GM21825 (cell line): ENCODE measurements around the gene SLC22A6.

ENCODE experiments used
- ATAC-seq: cut with Tn5 transposase; IDR thresholded peaks from one replicate; pipeline ENCODE4 v1.9.1; 2021; ENCODE audit warnings: mild to moderate bottlenecking, moderate library complexity; ENCODE audit not compliant: unreplicated experiment

Gene SLC22A6, protein sequence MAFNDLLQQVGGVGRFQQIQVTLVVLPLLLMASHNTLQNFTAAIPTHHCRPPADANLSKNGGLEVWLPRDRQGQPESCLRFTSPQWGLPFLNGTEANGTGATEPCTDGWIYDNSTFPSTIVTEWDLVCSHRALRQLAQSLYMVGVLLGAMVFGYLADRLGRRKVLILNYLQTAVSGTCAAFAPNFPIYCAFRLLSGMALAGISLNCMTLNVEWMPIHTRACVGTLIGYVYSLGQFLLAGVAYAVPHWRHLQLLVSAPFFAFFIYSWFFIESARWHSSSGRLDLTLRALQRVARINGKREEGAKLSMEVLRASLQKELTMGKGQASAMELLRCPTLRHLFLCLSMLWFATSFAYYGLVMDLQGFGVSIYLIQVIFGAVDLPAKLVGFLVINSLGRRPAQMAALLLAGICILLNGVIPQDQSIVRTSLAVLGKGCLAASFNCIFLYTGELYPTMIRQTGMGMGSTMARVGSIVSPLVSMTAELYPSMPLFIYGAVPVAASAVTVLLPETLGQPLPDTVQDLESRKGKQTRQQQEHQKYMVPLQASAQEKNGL

DNA sequence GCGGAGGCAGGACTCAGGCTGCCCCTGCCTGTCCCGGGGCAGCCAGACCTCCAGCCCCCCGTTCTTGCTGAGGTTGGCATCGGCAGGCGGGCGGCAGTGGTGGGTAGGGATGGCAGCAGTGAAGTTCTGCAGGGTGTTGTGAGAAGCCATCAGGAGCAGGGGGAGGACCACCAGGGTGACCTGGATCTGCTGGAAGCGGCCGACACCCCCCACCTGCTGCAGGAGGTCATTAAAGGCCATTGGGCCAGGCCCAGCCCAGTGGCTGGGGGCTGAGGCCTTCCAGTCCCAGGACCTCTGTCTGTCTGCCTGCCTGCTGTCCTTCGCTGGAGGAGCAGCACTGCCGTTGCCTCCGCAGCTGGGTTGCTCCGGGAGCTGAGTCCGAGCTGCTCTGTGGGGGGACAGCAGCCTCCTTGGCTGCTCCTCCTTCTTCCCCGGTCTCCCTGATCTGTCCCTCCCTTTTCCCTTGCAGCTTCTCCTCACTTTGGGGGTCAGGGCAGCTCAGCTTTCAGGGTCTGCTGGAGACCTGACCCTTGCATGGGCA is at the start of gene SLC22A6:
Gene SLC22A6 (minus strand): TSS at position 517 of the 541 bp plus-strand sequence. CDS start 277 bp downstream, at position 240.
- no peak for ATAC-seq

DNA sequence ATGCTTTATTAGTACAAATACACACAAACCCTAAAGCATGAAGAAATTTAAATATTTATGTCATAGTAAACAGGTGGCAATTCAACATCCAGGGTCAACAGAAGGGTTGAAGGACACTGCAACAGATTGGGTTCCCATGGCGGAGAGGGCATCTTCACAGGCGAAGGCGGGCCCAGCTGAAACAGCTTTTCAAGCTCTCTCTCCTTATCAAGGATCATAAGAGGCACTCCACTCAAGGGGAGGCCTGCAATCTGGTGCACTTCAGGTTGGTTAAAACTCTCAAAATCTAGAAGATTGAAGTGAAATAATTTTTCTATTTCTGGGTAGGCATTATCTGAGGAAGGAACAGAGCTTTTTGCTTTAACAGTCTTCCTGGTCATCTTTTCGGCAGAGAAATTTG is 47.7 kb upstream of the SLC22A6 start:
- no peak for ATAC-seq

DNA sequence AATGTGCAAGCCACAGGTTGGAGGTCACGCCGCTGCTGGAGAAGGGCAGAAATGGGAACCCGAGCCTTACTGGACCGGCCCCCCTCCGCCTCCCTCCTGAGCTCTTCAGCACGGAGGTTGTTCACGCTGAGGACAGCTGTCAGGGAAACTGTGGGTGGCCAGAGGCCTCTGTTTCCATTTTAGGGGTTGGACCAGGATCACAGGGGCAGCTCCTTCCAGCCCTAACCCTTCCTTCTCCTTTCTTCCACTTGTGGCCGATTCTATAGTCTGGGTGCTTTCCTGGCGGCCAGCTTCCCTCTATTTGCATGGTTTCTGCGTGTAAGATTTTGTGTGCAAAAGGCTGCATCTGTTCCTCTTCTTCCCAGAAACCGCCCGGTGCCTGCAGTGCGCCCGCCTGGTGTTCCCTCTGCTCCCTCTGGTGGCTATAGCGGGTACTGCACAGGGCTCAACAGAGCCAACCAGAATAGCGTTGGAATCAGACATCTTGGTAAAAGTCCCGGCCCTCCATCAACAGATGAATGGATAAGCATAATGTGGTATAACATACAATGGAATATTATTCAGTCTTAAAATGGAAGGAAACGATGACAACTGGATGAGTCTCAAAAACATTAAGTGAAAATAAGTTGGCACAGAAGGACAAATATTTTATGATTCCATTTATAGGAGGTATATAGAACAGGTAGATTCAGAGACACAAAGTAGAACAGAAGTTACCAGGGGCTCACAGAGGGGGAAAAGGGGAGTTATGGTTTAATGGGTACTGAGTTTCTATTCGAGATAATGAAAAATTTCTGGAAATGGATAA is 39.3 kb upstream of the SLC22A6 start:
- no peak for ATAC-seq

- no peak for ATAC-seq
Observed at GRCh38 chr11:63023222-63023814, 38.6 kb upstream of the SLC22A6 start.

GRCh38 chr11:63022441-63022840 is 37.7 kb upstream of the SLC22A6 start:
- ATAC-seq: no peak

DNA sequence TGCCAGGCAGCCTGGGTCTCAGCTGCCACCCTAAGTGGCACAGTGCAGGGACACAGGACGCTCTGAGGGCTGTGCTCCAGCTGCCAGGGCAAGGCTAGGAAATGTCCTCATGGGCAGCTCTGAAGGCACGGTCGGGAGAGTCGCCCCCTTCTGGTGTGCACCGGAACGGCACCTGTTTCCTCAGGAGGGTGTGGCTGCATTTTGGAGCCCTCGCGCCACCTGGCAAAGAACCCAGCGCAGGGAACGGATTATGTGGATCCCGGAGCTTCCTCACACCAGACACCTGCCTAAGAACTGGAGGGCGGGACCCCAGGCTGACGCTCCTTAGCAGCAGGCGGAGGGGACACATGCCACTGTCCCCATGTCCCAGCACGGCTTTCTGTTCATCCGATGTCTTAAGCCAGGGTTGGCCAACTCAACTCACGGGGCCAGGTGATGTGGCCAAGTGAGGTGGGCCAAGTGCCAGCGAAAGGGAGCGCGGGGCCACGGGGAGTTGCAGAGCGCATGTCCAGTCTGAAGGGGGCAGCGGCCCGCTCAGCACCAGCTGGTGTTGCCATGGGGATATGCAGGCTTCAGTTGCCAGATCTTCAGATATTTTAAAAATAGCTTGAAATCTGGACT is 36.0 kb upstream of the SLC22A6 start:
- no peak for ATAC-seq

GRCh38 chr11:63019506-63019905 is 34.7 kb upstream of the SLC22A6 start:
- ATAC-seq: no peak

GRCh38 chr11:63017306-63017974 is 32.7 kb upstream of the SLC22A6 start:
- no peak for ATAC-seq

- no peak for ATAC-seq
Observed at GRCh38 chr11:63015521-63016215, 30.9 kb upstream of the SLC22A6 start, which contains the start of gene SLC22A8. Gene SLC22A8, minus strand, starts transcription at chr11:63015841. Its CDS starts 883 bp downstream, at chr11:63014958.

DNA sequence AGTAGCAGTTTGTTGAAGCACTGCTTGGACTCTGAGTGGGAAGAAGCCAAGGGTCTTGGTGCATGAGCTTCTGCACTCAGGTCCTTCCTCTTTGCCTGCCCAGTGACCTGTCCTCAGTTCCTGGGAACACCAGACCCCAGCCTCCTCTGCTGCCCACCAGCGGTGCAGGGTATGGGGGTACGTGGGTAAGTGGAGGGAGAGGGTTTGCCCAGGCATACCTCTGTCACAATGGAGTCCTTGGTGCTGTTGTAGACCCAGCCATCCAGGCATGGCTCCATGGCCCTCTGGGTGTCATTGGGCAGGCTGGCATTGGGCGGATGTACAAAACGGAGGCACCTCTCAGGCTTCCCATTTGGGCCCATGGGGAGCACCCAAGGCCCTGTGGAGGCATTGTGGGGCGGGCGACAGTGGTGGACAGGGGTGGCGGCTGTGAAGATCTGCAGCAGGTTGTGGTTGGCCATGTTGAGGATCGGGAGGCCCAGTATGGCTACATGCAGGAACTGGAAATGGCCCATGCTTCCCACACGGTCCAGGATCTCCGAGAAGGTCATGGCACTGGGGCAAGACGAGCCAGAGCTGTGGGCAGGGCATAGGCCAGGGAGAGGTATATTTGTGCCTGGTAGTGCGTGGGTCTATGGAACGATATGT is 29.8 kb upstream of the SLC22A6 start:
- ATAC-seq: no peak

DNA sequence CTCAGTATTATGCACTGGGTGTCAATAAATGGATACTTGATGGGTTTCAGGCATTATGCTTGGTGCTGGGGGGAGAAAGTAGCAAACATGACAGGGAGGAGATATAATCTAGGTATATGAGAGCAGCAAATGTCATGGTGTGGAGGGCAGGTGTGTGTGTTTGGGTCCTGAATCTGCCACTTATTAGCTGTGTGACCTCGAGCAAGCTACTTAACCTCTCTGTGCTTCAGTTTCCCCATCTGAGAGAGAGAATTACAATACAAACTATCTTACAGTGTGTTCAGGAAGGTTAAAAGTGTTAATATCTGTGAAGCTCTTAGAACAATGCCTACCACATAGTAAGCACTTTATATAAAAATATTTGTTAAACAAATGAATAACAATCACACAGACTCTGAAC is 28.1 kb upstream of the SLC22A6 start:
- no peak for ATAC-seq

DNA sequence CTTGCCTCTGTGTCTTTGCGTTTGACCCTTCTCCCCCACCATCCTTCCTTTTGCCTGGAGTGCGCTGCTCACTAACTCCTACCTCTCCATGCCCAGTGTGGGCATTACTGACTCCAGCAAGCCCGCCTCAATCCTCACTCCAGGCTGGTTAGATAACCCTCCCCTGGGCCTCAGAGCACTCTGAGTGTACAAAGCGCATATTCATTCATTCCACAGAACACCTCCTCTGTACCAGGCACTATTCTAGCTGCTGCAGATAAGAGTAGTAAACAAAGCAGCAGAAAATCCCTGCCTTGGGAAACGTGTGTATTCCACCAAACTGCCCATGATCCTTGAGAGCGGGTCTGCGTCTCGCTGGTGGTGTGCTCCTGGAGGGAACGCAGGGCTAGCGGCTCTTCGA is 27.7 kb upstream of the SLC22A6 start:
- ATAC-seq: no peak

DNA sequence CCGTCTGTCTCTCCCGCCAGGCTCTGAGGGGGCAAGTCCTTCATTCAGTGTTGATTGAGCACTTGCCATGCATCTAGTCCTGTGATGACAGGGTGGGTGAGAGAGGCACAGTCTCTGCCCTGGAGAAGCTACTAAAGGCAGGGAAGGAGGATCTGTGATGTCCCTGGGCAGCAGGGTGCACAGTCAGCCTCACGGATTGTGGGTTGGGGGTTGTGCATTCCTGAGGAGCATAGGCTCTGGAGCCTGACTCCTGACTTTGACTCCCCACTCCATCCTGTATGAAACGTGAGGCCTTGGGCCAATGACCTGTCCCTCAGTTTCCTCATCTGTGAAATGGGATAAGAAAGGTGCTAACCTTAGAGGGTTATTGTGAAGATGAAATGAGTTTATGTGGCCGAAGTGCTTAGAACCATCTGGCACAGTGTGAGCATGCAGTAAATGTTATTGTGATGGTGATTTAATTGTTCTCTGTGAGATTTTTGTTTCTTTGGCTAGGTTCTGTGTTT is 26.2 kb upstream of the SLC22A6 start:
- ATAC-seq: no peak

DNA sequence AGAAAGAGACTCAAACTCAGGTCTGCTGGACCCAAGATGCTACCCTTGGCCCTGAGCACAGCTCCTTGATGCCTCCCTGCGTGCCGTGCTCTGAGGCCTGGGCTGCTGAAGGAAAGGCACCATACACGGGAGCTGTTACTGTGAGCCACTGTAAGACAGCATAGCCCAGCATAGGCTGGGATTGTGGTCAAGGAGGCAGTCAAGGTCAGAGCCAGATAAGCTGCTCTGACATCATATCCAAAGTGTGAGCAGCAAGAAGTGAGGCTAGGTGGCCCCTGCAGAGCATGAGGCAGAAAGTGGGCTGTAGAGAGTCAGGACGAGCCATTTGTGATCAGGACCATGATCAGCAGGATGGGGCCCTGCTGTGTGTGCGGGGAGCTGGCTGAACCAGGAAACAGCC is 23.2 kb upstream of the SLC22A6 start:
- no peak for ATAC-seq

GRCh38 chr11:63001456-63001855 is 16.7 kb upstream of the SLC22A6 start:
- ATAC-seq: no peak

DNA sequence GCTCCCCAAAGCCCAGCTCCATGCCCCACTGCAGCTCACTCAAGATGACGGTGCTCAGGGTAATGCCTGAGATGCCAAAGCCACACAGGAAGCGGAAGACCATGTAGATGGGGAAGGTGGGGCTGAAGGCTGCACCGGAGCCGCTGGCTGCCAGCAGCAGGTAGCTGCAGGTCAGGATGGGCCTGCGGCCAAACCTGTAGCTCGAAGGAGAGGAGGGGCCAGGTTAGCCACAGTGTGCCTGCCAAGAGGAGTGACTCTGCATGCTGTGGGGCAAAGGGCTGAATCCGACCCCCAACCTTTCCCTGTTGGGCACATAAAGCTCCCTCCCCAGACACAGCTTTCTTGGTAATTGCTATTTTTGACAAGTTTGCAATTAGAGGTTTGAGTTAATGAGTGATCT is 14.9 kb upstream of the SLC22A6 start:
- no peak for ATAC-seq

- ATAC-seq: no peak
Observed at GRCh38 chr11:62999156-62999555, 14.4 kb upstream of the SLC22A6 start.

DNA sequence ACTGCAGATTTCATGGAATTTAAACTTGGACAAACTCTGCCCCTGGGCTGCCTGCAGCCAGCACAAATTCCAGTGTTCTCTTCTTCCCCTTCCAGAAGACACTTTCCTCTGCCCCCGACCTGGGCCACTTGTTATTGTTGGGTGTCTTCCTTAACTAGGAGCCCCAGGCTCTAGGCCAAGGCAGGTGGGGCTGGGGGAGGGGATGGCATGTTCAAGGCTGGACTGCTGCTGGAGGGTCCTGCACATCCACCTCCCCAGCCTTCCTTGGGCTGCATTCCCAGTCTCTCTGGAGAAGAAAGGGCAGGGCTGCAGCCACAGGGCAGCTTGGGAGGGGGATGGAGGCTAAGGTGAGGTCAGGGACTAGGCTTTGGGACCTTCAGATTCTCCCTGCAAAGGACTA is 11.5 kb upstream of the SLC22A6 start:
- no peak for ATAC-seq

GRCh38 chr11:62994775-62995174 is 10.0 kb upstream of the SLC22A6 start:
- ATAC-seq: no peak
